GM19455 (cell line): ENCODE measurements around the gene CDC23.
"Not testable (repeated sequence)": the region's sequence is repeated elsewhere in the genome, so short reads cannot be mapped to it uniquely, and the experiment has no call there.

Source experiments
- ATAC-seq: cut with Tn5 transposase; IDR thresholded peaks from one replicate; pipeline ENCODE4 v1.9.1; 2021; ENCODE audit not compliant: unreplicated experiment

Gene CDC23, protein sequence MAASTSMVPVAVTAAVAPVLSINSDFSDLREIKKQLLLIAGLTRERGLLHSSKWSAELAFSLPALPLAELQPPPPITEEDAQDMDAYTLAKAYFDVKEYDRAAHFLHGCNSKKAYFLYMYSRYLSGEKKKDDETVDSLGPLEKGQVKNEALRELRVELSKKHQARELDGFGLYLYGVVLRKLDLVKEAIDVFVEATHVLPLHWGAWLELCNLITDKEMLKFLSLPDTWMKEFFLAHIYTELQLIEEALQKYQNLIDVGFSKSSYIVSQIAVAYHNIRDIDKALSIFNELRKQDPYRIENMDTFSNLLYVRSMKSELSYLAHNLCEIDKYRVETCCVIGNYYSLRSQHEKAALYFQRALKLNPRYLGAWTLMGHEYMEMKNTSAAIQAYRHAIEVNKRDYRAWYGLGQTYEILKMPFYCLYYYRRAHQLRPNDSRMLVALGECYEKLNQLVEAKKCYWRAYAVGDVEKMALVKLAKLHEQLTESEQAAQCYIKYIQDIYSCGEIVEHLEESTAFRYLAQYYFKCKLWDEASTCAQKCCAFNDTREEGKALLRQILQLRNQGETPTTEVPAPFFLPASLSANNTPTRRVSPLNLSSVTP

DNA sequence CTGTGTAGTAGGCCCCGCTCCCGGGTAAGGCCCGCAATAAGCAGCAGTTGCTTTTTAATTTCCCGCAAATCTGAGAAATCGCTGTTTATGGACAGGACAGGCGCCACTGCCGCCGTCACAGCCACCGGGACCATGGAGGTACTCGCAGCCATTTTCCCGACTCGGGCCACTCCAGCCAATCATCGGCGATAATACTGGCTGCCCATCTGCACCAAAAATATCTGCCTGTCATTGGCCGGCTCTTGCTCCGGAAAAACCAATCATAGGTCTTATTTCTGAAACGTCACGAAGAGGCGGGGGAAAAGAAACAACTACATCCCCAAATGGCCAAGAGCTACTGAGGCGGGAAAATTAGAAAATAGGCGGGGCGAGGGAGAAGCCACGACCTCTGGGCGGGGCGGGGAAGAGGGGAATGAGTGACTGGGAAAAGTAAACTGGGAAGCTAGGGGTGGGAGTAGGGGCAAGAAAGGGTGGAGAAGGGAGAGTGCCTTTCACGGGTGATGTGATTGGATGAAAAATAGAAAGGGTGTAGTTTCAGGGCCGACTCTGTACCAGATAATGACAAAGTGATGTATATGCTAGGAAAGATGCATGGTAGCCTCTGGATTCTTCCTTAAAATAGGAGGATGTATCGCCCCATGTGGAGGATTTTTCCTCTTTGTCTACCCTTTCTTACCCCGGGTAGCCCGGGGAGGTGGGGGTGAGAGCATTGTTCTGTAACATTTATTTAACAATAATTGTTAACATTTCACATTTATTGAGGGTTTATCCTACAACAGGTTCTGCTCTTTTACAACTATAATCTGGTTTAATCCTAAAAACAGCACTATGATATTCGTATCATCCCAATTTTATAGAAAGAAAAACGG, at the start of gene CDC23:
Gene CDC23, minus strand, starts transcription at position 163 of the 869 bp plus-strand sequence. Its CDS starts 11 bp downstream, at position 152.
- ATAC-seq = peak; percentile 98

DNA sequence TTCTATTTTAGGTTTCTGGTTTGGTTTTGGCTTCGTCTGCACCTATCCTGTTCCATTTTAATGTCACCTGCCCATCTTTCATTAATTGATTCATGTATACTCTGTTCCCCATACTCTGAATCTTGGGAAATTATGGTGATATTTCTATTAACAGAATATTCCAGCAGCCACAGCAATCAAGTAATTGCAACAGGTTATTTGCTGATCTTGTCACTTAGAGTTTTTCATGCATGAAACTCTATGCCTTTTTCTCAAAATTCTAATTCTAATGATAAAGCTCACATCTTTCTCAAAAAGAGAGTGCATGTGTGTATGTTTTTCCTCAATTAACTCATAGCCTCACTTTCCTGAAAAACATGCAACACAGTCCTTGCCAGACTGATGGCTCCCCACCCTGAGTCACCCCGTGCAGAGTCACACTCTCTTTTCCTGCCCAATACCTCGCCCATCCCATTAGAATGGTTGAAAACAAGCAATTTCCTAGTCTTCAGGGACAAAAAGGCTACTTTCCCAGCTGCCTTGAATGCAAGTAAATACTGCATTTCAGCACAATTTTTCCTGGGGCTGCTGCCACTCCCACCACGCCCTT, 45.7 kb upstream of the CDC23 start:
- no peak for ATAC-seq

DNA sequence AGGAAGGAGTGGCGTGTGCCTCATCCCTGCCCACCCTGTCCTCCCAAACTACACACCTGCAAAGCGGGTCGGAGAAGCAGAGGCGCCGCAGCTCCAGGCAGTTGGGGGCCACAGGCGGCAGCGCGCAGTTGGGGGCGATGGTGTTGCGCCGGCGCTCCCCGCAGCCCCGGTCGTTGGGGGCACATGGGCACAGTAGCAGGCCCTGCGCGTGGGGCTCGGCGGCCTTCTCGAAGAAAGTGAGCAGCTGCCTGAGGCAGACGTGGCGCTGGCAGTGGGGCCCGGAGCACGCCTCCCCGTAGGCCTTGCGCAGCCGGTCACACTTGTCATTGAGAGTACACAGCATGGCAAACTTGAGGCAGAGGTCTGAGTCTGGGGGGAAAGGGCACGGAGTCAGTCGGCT, 44.5 kb upstream of the CDC23 start:
- ATAC-seq = no peak

DNA sequence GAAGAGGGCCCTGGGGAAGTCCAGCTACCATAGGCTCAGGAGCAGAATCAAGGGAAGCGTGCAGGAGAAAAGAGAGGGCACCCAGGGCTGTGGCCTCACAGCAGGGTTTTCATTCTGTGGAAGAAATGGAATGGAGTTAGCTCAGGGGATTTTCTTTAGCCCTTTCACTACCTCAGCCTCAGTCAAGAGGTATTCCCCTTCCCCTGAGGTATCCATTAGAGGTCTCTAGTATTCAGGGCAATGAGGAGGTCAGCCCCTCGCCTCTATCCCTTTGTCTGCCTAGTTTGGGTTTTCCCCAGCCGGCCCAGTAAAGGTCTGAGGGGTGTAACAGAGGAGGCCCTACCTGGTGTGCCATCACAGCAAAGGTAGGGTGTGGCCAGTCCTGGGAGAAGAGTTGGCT, 39.8 kb upstream of the CDC23 start:
- ATAC-seq = no peak

DNA sequence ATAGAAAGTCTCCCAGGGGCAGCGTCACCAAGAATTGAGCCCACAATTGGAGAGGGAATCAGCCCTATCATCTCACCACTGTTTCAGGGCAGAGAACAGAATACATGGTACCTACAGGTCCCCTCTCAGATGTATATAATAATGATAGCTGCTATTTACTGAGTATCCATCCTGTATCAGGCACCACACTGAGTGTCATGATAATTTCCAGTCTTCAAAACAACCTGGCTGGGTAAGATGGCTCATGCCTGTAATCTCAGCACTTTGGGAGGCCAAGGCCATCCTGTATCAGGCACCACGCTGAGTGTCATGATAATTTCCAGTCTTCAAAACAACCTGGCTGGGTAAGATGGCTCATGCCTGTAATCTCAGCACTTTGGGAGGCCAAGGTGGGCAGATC, 34.7 kb upstream of the CDC23 start:
- not testable (repeated sequence) for ATAC-seq

DNA sequence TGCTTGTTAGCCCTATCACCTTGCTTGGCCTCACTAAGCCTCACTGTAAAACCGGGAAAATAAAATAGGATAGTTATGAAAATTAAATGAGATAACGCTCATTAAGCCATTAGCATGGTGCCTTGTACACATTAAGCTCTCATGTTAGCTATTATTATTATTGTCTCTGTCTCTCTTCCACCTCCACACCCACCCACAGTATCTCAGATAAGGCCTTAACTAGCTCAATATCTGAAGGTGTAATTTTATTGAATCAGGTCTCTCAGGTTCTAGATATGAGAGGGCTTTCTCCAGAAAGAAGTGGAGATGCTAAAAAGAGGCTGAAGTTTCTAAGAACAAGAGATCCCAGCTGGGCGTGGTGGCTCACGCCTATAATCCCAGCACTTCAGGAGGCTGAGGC, 33.7 kb upstream of the CDC23 start:
- ATAC-seq = no peak

DNA sequence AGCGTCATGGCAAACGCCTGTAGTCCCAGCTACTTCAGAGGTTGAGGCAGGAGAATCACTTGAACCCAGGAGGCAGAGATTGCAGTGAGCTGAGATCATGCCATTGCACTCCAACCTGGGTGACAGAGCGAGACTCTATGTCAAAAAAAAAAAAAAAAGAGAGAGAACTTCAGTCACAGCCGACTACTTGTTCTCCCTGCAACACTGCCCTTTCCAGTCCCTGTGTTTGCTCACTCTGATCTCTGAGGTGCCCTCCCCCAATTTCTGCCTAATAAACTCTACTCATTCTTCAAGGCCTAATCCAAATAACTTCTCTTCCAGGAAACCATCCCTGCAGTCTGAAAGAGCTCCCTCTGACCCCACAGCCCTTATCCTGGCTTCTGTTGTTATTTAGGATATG, 33.2 kb upstream of the CDC23 start:
- no peak for ATAC-seq

DNA sequence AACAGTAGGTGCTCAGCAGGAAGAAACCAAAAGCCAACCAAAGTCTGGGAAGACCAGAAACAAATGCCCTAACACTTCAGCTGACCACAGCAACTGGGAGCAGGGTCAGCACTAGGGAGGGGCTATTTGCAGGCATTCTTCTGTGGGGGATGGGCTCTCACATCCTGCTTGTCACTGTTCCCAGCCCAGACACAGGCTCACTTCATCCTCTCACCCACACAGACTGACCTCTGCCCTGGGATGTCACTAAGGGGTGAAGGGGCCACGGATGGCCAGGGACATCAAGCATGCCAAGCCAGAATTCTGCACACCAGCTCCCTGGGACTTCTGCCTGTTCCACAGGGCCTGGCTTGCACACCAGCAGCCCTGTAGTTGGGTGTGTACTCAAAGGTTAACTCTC, 32.6 kb upstream of the CDC23 start:
- ATAC-seq = no peak

DNA sequence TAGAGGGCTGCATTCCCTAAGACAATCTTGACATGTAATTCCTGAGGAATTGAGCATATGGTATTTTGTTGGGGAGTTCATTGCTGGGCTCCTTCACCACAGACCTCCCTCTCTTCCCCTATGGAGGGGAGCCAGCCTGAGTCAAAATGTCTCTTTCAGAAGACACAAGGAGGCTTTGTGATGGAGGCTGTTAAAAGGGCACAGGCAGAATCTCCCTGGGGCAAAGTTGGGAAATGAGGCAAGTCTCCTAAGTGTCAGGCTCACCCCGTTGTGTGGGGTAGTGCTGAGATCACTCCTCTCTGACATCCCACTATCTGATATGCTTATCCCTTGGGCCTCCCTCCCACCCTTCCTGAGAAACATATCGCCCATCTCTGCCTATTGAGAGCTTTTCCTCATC, 30.7 kb upstream of the CDC23 start:
- ATAC-seq = no peak

DNA sequence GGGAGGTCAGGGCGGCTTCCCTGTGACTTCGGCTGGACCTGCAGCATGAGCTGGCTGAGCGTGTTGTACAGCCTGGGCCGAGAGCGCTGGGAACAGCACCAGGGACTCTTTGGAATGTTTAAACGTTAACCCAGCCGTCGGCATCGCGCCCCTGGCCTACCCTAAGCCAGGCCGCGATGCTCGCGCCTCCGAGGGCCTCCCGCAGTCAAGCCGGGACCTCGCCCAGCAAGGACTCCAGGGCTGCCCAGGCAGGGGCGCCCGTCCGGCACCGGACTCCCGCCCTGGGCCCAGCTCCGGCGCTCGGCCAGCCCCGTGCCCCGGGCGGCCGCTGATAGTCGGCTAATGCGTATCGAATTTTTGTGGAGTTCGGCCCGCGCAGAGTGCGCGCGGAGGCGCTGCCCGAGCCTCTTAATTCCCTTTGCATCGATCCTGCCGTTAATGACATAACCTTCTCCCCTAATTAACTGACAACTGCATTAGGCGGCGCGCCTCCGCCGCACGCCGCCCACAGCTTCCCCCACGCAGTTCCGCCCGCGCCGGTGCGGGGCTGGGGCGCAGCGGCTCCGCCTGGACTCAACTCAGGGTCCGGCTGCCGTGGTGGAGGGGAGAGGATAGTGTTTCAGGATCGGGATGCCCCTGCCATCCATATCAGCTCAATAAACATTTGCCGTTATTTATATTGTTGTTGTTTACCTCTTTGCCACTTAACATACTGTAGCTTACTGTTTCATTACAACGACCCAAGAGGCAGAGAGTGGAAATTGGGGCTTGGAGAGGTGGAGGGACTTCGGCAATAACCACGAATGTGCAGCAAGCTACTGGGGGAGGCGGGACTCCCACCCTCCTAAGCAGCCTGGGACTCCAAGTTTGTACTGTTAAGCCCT, 28.8 kb upstream of the CDC23 start:
- ATAC-seq = no peak

DNA sequence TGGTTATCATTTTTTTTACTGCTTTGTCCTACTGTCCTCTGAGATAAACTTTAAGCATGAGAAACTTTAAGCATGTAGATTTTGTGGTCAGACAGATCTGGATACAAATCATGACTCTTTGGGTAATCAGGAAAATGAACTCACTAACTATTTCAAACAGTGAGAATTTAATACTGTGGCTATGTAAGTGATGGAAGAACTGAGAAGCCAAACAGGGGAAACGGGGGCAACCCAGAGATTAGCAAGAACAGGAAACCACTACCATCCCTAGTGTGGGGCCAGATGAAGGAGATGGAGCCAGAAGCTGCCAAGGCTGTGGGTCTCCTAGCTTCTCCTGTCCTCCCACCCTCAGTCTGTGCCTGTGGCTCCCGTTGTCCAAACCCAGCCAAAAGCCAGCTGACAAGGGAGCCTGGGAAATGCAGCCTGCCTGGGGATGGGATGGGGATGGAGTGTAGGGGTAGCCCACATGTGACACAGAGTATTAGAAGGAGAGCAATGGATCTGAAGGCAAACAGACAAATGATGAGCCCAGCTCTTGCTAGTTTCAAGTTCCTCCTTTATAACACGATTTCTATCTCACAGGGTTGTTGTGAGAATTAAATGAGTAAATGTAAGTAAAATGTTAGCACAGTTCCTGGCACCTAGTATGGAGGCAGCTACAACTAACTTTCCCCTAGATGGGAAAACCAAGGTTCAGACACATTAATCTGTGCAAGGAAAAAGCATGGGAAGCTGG, 27.7 kb upstream of the CDC23 start:
- ATAC-seq = no peak

DNA sequence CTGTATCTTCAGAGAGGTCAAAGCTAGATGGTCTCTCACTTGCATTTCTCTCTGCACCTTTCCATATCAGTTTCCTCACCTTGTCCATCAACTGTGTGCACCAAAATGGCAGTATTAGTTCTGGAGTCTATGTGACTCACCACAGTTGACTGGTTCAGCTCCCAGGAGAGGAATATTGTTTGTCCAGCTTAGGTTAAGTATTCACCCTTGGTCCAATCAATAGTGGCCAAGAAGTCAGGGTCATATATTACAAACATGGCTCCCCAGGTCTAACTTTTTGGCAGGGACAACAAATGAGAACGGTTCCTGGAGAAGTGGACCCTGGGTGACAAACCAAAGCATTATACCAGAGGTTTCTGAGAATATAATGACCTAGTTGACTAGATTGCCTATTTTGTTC, 24.9 kb upstream of the CDC23 start:
- ATAC-seq = no peak

DNA sequence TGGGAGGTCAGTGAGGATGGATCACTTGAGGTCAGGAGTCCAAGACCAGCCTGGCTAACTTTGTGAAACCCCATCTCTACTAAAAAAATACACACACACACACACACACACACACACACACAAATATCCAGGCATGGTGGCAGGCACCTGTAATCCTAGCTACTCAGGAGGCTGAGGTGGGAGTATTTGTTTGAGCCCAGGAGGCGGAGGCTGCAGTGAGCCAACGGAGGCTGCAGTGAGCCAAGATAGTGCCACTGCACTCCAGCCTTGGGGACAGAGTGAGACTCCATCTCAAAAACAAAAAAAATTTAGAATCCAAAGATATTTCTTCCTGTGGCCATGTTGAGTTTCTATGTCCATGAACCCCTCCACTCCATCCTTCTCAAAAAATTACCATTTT, 21.5 kb upstream of the CDC23 start:
- ATAC-seq = no peak

DNA sequence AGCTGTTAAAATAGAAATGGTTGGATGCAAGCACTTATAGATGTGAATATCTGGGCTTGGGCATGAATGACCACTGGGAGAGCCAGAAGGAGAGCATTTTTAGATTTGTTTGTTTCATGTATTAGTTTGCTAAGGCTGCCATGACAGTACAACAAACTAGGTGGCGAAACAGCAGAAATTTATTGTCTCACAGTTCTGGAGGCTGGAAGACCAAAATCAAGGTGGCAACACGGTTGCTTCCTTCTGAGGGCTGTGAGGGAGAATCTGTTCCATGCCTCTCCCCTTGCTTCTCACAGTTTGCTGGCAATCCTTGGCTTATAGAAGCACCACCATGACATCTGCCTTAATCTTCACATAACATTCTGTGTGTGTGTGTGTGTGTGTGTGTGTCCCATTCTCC, 20.2 kb upstream of the CDC23 start:
- no peak for ATAC-seq

DNA sequence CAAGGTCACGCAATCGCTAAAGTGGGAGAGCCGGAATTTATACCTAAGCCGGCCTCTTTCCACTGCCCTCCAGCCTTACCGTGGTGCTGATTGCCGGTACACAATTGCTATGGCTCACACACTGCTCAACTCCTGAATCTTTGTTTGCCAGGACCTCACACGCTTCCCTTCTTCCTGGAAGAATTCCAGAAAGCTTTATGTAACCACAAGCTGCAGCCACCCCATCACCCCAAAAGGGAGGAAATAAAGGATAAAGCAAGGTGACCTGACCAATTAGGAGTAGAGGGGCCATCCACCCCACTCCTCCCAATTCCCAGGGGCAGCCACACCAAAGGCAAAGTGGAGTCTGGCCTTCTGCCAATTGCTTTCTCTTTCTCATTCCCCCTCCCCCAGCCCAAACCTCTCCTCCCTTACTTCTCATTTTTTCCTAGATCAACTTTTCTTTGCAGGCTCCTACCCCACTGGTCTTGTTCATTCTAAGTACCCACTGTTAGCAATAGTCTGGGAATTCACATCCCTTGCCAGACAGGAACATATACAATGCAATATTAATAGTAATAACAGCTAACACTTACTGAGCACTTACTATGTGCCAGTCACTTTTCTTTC, 18.0 kb upstream of the CDC23 start:
- ATAC-seq = no peak

DNA sequence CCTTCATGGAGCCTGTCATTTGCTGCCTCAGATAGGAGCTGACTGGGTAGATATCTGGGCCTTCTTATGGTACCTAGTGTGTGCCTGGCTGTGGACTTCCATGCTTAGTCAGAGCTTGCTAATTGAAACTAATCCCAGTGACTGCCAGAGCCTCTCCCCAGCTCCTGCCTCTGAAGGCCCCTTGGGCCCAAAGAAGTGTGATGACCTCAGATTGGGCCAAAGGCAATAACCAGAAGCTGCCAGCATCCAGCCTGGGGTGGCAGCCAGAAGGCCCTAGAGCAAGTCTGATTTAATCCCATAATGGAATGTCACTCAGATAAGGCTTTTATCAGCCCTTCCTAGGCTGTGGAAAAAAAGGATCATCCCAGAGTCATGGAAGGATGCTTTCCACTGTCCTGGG, 17.1 kb upstream of the CDC23 start:
- no peak for ATAC-seq

DNA sequence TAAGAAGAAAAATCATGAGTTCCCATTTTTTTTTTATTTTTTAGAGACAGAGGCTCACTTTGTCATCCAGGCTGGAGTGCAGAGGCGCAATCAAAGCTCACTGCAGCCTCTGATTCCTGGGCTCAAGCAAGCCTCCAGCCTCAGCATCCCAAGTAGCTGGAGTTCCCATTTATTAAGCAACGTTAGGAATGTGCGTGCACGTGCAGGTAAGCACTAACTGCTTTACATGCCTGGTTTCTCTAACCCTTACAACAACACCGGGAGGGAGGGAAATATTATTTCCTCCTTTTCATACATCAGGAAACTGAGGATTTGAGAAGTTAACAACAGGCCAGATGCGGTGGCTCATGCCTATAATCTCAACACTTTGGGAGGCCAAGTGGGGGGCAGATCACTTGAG, 16.3 kb upstream of the CDC23 start:
- ATAC-seq = no peak

DNA sequence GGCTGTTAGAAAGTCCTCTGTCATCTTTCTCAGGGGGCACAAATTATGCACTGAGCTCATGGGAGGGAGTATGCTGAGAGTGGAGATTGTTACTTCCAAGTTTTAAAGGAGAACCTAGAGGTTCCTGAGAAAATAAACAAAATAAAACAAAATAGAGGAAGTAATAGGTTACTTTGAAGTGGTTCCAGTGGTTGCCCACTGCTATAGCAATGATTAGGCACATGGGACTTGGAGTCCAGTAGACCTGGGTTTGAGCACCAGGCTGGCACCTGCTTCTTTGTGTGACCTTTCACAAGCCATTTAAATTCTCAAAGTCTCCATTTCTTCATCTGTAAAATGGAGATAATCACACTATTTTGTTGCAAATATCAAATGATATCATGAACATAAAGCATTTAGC, 13.8 kb upstream of the CDC23 start:
- no peak for ATAC-seq

DNA sequence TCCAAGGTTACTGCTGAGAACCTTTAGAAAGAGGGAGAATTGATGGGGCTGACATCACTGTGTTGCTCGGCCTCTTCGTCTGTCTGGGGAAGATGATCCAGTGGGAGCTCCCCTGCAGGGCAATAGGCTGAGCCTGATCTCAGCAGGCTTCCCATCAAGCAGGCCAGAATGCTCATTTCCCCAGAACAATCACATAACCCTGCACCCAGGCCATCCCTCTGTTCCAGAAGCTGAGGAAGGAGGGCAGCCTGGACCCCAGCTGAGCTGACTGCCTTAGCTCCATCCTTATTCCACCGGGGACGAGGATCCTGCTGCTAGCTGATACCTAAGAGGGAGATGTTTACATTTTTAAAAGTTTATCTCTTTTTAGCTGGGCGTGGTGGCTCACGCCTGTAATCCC, 11.6 kb upstream of the CDC23 start:
- ATAC-seq = no peak
